Sigmoid colon (tissue), 7 donors: ENCODE data around the gene ABO. TPM values are rescaled to one million over a fixed set of nuclear protein-coding genes. Genes with fewer than 3 reads are reported as not detected.
"Not testable (repeated sequence)": the region's sequence is repeated elsewhere in the genome, so short reads cannot be mapped to it uniquely, and the experiment has no call there.

ENCODE experiments used
- DNase-seq: peaks from one replicate; pipeline ENCODE4 v3.0.0-alpha.2; 2019
- H3K27ac ChIP-seq, 4 donors: fragments of 200-600 bp; sonication (generic); one replicate each; pipeline ENCODE4 v1.5.1; 2016 to 2019; ENCODE audit warnings: mild to moderate bottlenecking in 1 of 4
- H3K27me3 ChIP-seq, 3 donors: fragments of 200-600 bp; sonication (generic); one replicate each; pipeline ENCODE4 v1.5.1; 2019; ENCODE audit warnings: mild to moderate bottlenecking in 1 of 3
- H3K36me3 ChIP-seq, 4 donors: fragments of 200-600 bp; sonication (generic); one replicate each; pipeline ENCODE4 v1.5.1; 2016 to 2019
- H3K4me1 ChIP-seq, 4 donors: fragments of 200-600 bp; sonication (generic); one replicate each; pipeline ENCODE4 v1.5.1; 2017 to 2019
- H3K4me3 ChIP-seq, 4 donors: fragments of 200-600 bp; sonication (generic); one replicate each; pipeline ENCODE4 v1.5.1; 2017 to 2019; ENCODE audit warnings: mild to moderate bottlenecking in 2 of 4, moderate library complexity in 1 of 4
- H3K9me3 ChIP-seq, 4 donors: fragments of 200-600 bp in 3 of 4; sonication (generic) in 3 of 4; one replicate each; pipeline versions ENCODE4 v1.5.1 to v1.6.1; 2013 to 2019
- CTCF ChIP-seq, 4 experiments: fragments of 450-650 bp in 3 of 4; fragments of 200-600 bp in 1 of 4; IDR thresholded peaks; one replicate each; pipeline ENCODE4 v1.5.1; 2016 to 2019; ENCODE audit warnings: antibody characterized with exemption in 4 of 4, mild to moderate bottlenecking in 3 of 4, moderate library complexity in 2 of 4
- EP300 ChIP-seq, 4 donors: sonication (generic); formaldehyde crosslinking; IDR thresholded peaks; one replicate each; pipeline ENCODE4 v1.6.1; 2017; ENCODE audit warnings: antibody characterized with exemption in 4 of 4
- POLR2A ChIP-seq, 2 donors: fragments of 450-650 bp; IDR thresholded peaks; one replicate each; pipeline ENCODE4 v1.6.1; 2016; ENCODE audit warnings: antibody characterized with exemption in 2 of 2, mild to moderate bottlenecking in 2 of 2, moderate library complexity in 2 of 2
- POLR2AphosphoS5 ChIP-seq, 4 donors: sonication (generic); formaldehyde crosslinking; IDR thresholded peaks; one replicate each; pipeline ENCODE4 v1.6.1; 2017; ENCODE audit warnings: antibody characterized with exemption in 4 of 4
- WGBS, 2 donors: extraction: QIAGEN DNeasy Blood & Tissue Kit; methylation state at CpG; one replicate each; pipeline ENCODE4 v1.1.7; 2013; 5-methylcytosine and 5-hydroxymethylcytosine counted together
- intact Hi-C: fragments of 100-400 bp; cut with DNase I; formaldehyde crosslinking; loops from one replicate; pipeline ENCODE4 v1.15.1; 2023
- polyA plus RNA-seq, 3 donors: library from polyadenylated mRNA; stranded (reverse); fragments of 200-250 nt; gene quantifications; one replicate each; pipeline ENCODE4 v1.2.3, GENCODE V29; 2013
- total RNA-seq, 4 donors: library from RNA; depleted of rRNA; stranded (reverse); fragments of >200 nt; gene quantifications; one replicate each; pipeline ENCODE4 v1.1.0, GENCODE V29; 2016
- donor health status: healthy with polysubstance abuse.
- donor health status: Bipolar disorder and iron deficiency.
- donor health status: healthy.

The ABO gene
- total and polyA plus RNA-seq, 7 donors, result 0.36 to 27.3 (median 1.5) TPM

GRCh38 chr9:133273098-133273497 is 1.9 kb downstream of the ABO start:
- peaks cover 15 to 41% (median 17%) of the 10 kb centered on the region in 3 donors for H3K27me3 ChIP-seq

GRCh38 chr9:133269537-133270362 is 5.3 kb downstream of the ABO start:
- intact Hi-C loops, result no loop called here
- TF ChIP-seq POLR2AphosphoS5 (IDR thresholded peaks at IDR 0.05) (no peak), POLR2A (IDR thresholded peaks at IDR 0.05) (no peak)
- Histone ChIP-seq H3K4me1 (no peaks in the 10 kb centered on the region), H3K27me3 (peaks cover 3 to 13% (median 4%) of the 10 kb centered on the region in 3 donors), H3K4me3 (no peak overlapping the region), H3K36me3 (no peaks in the 10 kb centered on the region), H3K27ac (no peak overlapping the region), H3K9me3 (no peaks in the 10 kb centered on the region)
- no peak for DNase-seq
- 17 to 71% methylated on average over 9 of the region's 9 CpGs for WGBS, 2 donors

More at GRCh38 chr9:133273098-133273497, 1.9 kb downstream of the ABO start:
- no peak for DNase-seq
- no peaks in the 10 kb centered on the region for H3K36me3 ChIP-seq
- intact Hi-C loops, result no loop called here
- H3K4me3 ChIP-seq, result no peak overlapping the region
- H3K27ac ChIP-seq, result no peak overlapping the region
- H3K9me3 ChIP-seq, result no peaks in the 10 kb centered on the region
- no peak for TF ChIP-seq POLR2A (IDR thresholded peaks at IDR 0.05)
- TF ChIP-seq EP300 (IDR thresholded peaks at IDR 0.05), result no peak
- no peak for TF ChIP-seq CTCF (IDR thresholded peaks at IDR 0.05)
- no peak for TF ChIP-seq POLR2AphosphoS5 (IDR thresholded peaks at IDR 0.05)
- WGBS, 2 donors, result 58 to 73% methylated on average over 7 of the region's 7 CpGs
- peaks cover 0 to 9% (median 5%) of the 10 kb centered on the region in 4 donors for H3K4me1 ChIP-seq

- DNase-seq, intact Hi-C loops, H3K36me3 ChIP-seq, H3K4me3 ChIP-seq, H3K4me1 ChIP-seq, H3K27me3 ChIP-seq, H3K27ac ChIP-seq, H3K9me3 ChIP-seq: not testable (repeated sequence)
- 20 to 63% methylated on average over 2 of the region's 2 CpGs for WGBS, 2 donors
Observed at GRCh38 chr9:133269136-133269535, 5.9 kb downstream of the ABO start.

GRCh38 chr9:133268335-133269056 is 6.5 kb downstream of the ABO start:
- no peak for TF ChIP-seq POLR2AphosphoS5 (IDR thresholded peaks at IDR 0.05)
- no peak for TF ChIP-seq POLR2A (IDR thresholded peaks at IDR 0.05)
- TF ChIP-seq CTCF (IDR thresholded peaks at IDR 0.05), result no peak
- TF ChIP-seq EP300 (IDR thresholded peaks at IDR 0.05), result no peak
- no peak for DNase-seq
- no peaks in the 10 kb centered on the region for H3K36me3 ChIP-seq
- H3K27me3 ChIP-seq, result no peaks in the 10 kb centered on the region
- intact Hi-C loops, result no loop called here
- H3K4me1 ChIP-seq, result no peaks in the 10 kb centered on the region
- H3K9me3 ChIP-seq, result no peaks in the 10 kb centered on the region
- 19 to 64% methylated on average over 9 of the region's 9 CpGs for WGBS, 2 donors
- H3K27ac ChIP-seq, result no peak overlapping the region
- no peak overlapping the region for H3K4me3 ChIP-seq

GRCh38 chr9:133264235-133264764 is 10.7 kb downstream of the ABO start:
- Histone ChIP-seq H3K4me1 (no peaks in the 10 kb centered on the region), H3K4me3 (no peak overlapping the region), H3K27me3 (no peaks in the 10 kb centered on the region), H3K27ac (no peak overlapping the region), H3K36me3 (no peaks in the 10 kb centered on the region), H3K9me3 (no peaks in the 10 kb centered on the region)
- intact Hi-C loops, result no loop called here
- no peak for DNase-seq
- TF ChIP-seq CTCF (IDR thresholded peaks at IDR 0.05) (no peak), POLR2AphosphoS5 (IDR thresholded peaks at IDR 0.05) (no peak), POLR2A (IDR thresholded peaks at IDR 0.05) (no peak), EP300 (IDR thresholded peaks at IDR 0.05) (no peak)
- WGBS, 2 donors, result 93 to 94% methylated on average over 8 of the region's 8 CpGs
